NT2/D1 (cell line): Measurements from ENCODE around the gene HHLA2.

Experiments used
- YY1 ChIP-seq: IDR thresholded peaks from 2 replicates; pipeline ENCODE4 v1.6.1; 2011; ENCODE audit not compliant: insufficient read length, insufficient read depth
- ZNF274 ChIP-seq: IDR thresholded peaks from 2 replicates; pipeline ENCODE4 v1.6.1; 2011; ENCODE audit warnings: mild to moderate bottlenecking, low read depth, low read length

DNA sequence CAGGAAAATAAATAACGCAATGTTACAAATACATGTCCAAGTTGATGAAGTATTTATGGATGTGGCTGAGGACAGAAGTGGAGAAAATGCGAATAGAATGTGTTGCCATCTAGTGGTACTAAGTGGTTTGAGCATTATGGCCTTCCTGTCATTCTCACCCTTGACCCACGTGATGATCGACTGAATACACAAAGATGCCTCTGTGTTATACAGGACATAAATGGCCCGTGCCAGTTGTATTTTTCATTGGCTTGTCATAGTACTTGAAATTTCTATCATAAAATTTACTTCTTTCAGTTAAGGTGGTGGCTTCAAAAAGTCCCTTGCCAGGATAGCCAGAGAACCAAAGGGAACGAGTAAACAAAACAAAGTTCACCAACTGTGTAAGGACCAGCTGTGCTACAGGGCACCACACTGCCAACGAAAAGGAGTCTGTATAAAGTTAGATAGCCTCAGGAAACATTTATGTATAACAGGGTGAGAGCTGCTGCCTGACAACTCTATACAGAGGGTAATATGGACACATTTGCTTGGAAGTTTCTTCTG lies 110.4 kb downstream of the HHLA2 start:
- TF ChIP-seq ZNF274: no peak
- no peak for TF ChIP-seq YY1
